Ishikawa (cell line): ENCODE data around the gene SLC46A3.

ENCODE experiments used
- MAX ChIP-seq: IDR thresholded peaks from 2 replicates; pipeline ENCODE4 v1.6.1; 2012
- NFIC ChIP-seq: IDR thresholded peaks from 2 replicates; pipeline ENCODE4 v1.6.1; 2012
- RAD21 ChIP-seq: IDR thresholded peaks from 2 replicates; pipeline ENCODE4 v1.6.1; 2012; ENCODE audit warnings: low read depth
- REST ChIP-seq: IDR thresholded peaks from 2 replicates; pipeline ENCODE4 v1.6.1; 2012; ENCODE audit warnings: low read depth, mild to moderate bottlenecking
- TEAD4 ChIP-seq: IDR thresholded peaks from 2 replicates; pipeline ENCODE4 v1.6.1; 2012
- ZBTB7A ChIP-seq: IDR thresholded peaks from 2 replicates; pipeline ENCODE4 v1.6.1; 2012; ENCODE audit warnings: low read depth

- TF ChIP-seq NFIC = no peak
- no peak for TF ChIP-seq ZBTB7A
- TF ChIP-seq RAD21 = no peak
- TF ChIP-seq TEAD4 = no peak
- TF ChIP-seq REST = no peak
- no peak for TF ChIP-seq MAX
These were observed 14.5 kb downstream of the SLC46A3 start for GRCh38 chr13:28704282-28704681.
